Measurements from ENCODE around the gene UROC1.

- TF ChIP-seq CTCF (IDR thresholded peaks at IDR 0.05) = no peak
- TF ChIP-seq POLR2A (IDR thresholded peaks at IDR 0.05) = no peak
These were observed 19.6 kb downstream of the UROC1 start for GRCh38 chr3:126497956-126498355.
